Measurements from ENCODE around the gene YBX1. TPM values are rescaled to one million over a fixed set of nuclear protein-coding genes. Genes with fewer than 3 reads are reported as not detected.

Gene YBX1
- total and polyA plus RNA-seq, 2 of the 13 experiments (the other 11 are each of a cell fraction or from before 2014, with no cell fraction given), result 339 to 628 TPM

DNA sequence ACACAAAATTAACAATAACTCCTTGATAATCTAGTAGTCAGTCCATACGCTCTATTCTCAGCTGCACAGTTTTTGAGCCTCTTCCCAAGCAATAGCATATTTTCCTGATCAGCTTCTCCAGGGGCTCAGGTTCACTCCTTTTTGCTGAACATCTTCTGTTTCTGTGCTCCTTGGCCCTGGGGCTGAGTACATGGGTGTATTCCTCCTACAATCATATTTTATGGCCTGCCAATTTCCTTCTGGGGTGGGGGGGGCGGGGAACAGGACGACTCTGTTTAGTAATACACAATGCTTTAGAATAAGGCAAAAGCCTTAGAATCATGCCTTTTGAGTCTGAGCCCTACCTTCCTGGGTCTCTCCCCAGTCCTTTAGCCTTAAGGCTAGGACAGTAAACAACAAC lies 49.4 kb downstream of the YBX1 start:
- Histone ChIP-seq H2AFZ (ENCODE audit: low read length) (no peak overlapping the region), H3K4me3 (replicated peaks in 1 of 3; ENCODE audit: insufficient read depth in 1 of 3, low read depth in 2 of 3, low read length in 3 of 3) (no peak overlapping the region), H3K36me3 (replicated peaks in 1 of 2; ENCODE audit: control insufficient read depth in 1 of 2, insufficient read depth in 2 of 2, low read length in 2 of 2) (no peaks in the 10 kb centered on the region), H3K27me3 (ENCODE audit: control insufficient read depth in 1 of 2, insufficient read depth in 2 of 2, low read length in 2 of 2) (no peaks in the 10 kb centered on the region), H3K79me2 (ENCODE audit: insufficient read depth, low read length) (no peaks in the 10 kb centered on the region), H3K4me1 (ENCODE audit: insufficient read depth, low read length) (peaks cover 33% of the 10 kb centered on the region), H3K4me2 (ENCODE audit: low read depth, low read length) (no peak overlapping the region), H3K9me3 (ENCODE audit: low read length) (no peaks in the 10 kb centered on the region), H4K20me1 (ENCODE audit: insufficient read depth, low read length) (no peaks in the 10 kb centered on the region), H3K27ac (ENCODE audit: extremely low read length, insufficient read depth, low read length) (no peak overlapping the region), H3K9ac (ENCODE audit: insufficient read depth, low read depth, low read length) (no peak overlapping the region)
- TF ChIP-seq, protein P1, sequence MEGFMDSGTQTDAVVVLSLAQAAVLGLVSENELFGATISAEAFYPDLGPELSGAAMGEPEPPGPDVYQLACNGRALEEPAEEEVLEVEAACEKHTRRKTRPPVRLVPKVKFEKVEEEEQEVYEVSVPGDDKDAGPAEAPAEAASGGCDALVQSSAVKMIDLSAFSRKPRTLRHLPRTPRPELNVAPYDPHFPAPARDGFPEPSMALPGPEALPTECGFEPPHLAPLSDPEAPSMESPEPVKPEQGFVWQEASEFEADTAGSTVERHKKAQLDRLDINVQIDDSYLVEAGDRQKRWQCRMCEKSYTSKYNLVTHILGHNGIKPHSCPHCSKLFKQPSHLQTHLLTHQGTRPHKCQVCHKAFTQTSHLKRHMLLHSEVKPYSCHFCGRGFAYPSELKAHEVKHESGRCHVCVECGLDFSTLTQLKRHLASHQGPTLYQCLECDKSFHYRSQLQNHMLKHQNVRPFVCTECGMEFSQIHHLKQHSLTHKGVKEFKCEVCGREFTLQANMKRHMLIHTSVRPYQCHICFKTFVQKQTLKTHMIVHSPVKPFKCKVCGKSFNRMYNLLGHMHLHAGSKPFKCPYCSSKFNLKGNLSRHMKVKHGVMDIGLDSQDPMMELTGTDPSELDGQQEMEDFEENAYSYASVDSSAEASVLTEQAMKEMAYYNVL (CRISPR knock-in tag; IDR thresholded peaks at IDR 0.05; ENCODE audit: borderline replicate concordance), result no peak
- TF ChIP-seq TCF7 (IDR thresholded peaks at IDR 0.05; ENCODE audit: low read depth) (no peak), ZNF629 (CRISPR knock-in tag; conservative IDR thresholded peaks at IDR 0.05) (no peak), ZNF768 (CRISPR knock-in tag; IDR thresholded peaks at IDR 0.05) (no peak), MAFF (IDR thresholded peaks at IDR 0.05; ENCODE audit: low read depth, low read length) (no peak), ZFX (CRISPR knock-in tag; IDR thresholded peaks at IDR 0.05; ENCODE audit: low read depth) (no peak), EED (CRISPR knock-in tag; IDR thresholded peaks at IDR 0.05) (no peak), ERF (CRISPR knock-in tag; IDR thresholded peaks at IDR 0.05) (no peak), PRPF4 (IDR thresholded peaks at IDR 0.05; ENCODE audit: low read depth, low read length, poor library complexity, severe bottlenecking) (no peak), NBN (conservative IDR thresholded peaks at IDR 0.05) (no peak), CREB1 (IDR thresholded peaks at IDR 0.05) (no peak), CREB1 (CRISPR knock-in tag; IDR thresholded peaks at IDR 0.05) (no peak), MTA1 (CRISPR knock-in tag; IDR thresholded peaks at IDR 0.05; ENCODE audit: borderline replicate concordance) (no peak), ETV5 (CRISPR knock-in tag; IDR thresholded peaks at IDR 0.05; ENCODE audit: borderline replicate concordance) (no peak), SOX5 (CRISPR knock-in tag; IDR thresholded peaks at IDR 0.05; ENCODE audit: borderline replicate concordance) (no peak), ZNF709 (CRISPR knock-in tag; IDR thresholded peaks at IDR 0.05) (no peak)
- TF ChIP-seq, protein P2, sequence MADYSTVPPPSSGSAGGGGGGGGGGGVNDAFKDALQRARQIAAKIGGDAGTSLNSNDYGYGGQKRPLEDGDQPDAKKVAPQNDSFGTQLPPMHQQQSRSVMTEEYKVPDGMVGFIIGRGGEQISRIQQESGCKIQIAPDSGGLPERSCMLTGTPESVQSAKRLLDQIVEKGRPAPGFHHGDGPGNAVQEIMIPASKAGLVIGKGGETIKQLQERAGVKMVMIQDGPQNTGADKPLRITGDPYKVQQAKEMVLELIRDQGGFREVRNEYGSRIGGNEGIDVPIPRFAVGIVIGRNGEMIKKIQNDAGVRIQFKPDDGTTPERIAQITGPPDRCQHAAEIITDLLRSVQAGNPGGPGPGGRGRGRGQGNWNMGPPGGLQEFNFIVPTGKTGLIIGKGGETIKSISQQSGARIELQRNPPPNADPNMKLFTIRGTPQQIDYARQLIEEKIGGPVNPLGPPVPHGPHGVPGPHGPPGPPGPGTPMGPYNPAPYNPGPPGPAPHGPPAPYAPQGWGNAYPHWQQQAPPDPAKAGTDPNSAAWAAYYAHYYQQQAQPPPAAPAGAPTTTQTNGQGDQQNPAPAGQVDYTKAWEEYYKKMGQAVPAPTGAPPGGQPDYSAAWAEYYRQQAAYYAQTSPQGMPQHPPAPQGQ (CRISPR knock-in tag; IDR thresholded peaks at IDR 0.05; ENCODE audit: borderline replicate concordance), result no peak
- TF ChIP-seq, protein P3, sequence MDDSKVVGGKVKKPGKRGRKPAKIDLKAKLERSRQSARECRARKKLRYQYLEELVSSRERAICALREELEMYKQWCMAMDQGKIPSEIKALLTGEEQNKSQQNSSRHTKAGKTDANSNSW (CRISPR knock-in tag; IDR thresholded peaks at IDR 0.05; ENCODE audit: borderline replicate concordance), result no peak
- DNase-seq (ENCODE audit: low spot score), result no peak
- intact Hi-C loops (cut with micrococcal nuclease; ENCODE audit: unreplicated experiment) (no loop called here), in situ Hi-C loops (cut with HindIII; ENCODE audit: extremely low pct_ligation_motif_present, low pct_unique_long_range_greater_than_20kb) (loop anchor here (25.0 kb wide), 1 partner anchor 394 kb away; the partner anchor contains the start of gene FOXJ3)
- CTCF ChIA-PET (ENCODE audit: low intra/inter-chr PET ratio, low total read pairs), result interaction anchor here (1.2 kb wide), 1 partner anchor 154 kb away, joined by 3 read pairs; no protein-coding TSS in a partner anchor
- 67% methylated on average over 3 of the region's 3 CpGs for WGBS (ENCODE audit: low lambda C conversion rate)
- no TSS peak for BruUV-seq (replicated peaks)
- FAIRE-seq, result no peak
- POLR2A ChIA-PET, result interaction anchor here (1.2 kb wide), 1 partner anchor 73 kb away, joined by 4 read pairs; the partner anchor contains the start of gene PPIH
- no peak for ATAC-seq

Data from HepG2 (cell line).